SU-DHL-6 (cell line): Measurements from ENCODE around the gene CTSZ.

ENCODE experiments used
- CTCF ChIP-seq: fragments of 200-600 bp; sonication (generic); IDR thresholded peaks from one replicate; pipeline ENCODE4 v1.5.1; 2017; ENCODE audit warnings: antibody characterized with exemption, mild to moderate bottlenecking, low read length, moderate library complexity; ENCODE audit not compliant: insufficient read depth, poor library complexity, severe bottlenecking
- EZH2phosphoT487 ChIP-seq: fragments of 200-600 bp; sonication (generic), shearing (Covaris generic); conservative IDR thresholded peaks from 2 replicates; pipeline ENCODE4 v1.6.1; 2018; ENCODE audit warnings: mild to moderate bottlenecking, antibody characterized with exemption, low read length, moderate library complexity, mixed read lengths

DNA sequence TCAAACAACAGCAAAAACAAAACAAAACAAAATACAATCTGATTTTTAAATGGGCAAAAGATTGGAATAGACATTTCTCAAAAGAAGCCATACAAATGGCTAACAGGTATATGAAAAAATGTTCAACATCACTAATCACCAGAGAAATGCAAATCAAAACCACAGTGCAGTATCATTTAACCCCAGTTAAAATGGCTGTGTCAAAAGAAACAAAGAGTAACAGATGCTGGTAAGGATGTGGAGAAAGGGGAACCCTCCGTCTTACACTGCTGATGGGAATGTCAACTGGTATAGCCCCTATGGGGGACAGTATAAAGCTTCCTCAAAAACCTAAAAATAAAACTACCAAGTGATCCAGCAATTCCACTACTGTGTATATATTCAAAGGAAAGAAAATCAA is 36.9 kb downstream of the CTSZ start:
- TF ChIP-seq CTCF (no peak), EZH2phosphoT487 (no peak)
